Measurements from ENCODE around the gene HDAC4.

DNA sequence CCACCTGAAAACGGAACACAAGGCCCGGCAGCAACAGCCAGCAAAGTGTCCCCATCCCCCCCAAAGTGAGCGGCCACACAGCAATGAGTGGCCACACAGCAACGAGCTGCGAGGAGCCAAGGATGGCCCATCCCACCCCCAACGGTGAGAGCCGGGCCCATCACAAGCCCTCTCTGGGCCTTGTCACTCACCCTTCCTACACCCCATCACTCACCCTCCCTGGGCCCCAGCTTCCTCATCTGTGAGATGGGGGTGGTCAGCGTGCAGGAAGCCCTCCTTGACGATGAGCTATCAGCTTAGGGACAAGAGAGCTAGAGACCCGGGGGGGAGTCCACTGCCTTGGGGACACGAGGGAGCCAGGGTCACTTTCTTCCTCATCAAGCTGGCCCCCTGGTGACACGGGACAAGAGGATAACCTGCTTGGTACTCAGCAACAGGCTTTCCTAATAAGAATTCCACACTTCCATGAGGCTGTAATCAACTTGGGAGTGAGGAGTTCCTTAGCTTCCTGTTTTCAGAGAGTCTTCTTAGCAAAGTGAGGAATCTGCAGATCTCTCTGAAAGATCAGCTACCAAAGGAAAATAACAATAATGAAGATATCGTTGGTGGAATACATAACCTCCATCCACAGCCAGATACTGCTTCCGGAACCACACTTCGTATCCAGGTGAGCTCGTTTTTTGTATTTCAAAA is 92.8 kb downstream of the HDAC4 start:
- TF ChIP-seq, protein P1, sequence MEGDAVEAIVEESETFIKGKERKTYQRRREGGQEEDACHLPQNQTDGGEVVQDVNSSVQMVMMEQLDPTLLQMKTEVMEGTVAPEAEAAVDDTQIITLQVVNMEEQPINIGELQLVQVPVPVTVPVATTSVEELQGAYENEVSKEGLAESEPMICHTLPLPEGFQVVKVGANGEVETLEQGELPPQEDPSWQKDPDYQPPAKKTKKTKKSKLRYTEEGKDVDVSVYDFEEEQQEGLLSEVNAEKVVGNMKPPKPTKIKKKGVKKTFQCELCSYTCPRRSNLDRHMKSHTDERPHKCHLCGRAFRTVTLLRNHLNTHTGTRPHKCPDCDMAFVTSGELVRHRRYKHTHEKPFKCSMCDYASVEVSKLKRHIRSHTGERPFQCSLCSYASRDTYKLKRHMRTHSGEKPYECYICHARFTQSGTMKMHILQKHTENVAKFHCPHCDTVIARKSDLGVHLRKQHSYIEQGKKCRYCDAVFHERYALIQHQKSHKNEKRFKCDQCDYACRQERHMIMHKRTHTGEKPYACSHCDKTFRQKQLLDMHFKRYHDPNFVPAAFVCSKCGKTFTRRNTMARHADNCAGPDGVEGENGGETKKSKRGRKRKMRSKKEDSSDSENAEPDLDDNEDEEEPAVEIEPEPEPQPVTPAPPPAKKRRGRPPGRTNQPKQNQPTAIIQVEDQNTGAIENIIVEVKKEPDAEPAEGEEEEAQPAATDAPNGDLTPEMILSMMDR (IDR thresholded peaks at IDR 0.05; ENCODE audit: insufficient read depth, low read depth, low read length), result no peak
- TF ChIP-seq EZH2 (IDR thresholded peaks at IDR 0.05; ENCODE audit: insufficient read depth, low read length), result no peak
